Measurements from ENCODE around the gene TPRA1. TPM values are rescaled to one million over a fixed set of nuclear protein-coding genes. Genes with fewer than 3 reads are reported as not detected.

The TPRA1 gene
- total and polyA plus RNA-seq, 7 donors = 20.7 to 26.7 (median 24.2) TPM

DNA sequence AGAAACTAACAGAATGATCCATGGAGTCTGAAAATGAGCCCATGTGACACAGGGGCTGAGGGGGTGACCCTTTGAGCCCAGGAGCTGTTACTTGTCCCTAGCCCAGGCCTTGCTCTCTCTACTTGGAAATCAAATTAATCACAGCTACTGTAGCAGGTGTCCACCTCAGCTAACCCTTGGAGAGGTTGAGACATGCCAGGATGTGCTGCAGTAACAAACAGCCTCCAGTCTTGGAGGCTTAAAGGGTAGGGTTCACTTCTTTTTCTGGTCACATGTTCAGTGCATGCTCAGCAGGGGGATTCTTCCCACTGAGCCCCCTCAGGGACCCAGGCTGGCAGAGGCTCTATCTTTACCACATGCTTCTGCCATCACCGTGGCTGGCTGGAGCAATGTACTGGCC is 21.4 kb downstream of the TPRA1 start:
- Histone ChIP-seq H3K27ac (no peak overlapping the region), H3K4me1 (peaks cover 5% of the 10 kb centered on the region), H3K27me3 (ENCODE audit: insufficient read depth in 3 of 3, low read length in 2 of 3) (peaks cover 0 to 3% (median 0%) of the 10 kb centered on the region in 3 donors), H3K36me3 (ENCODE audit: insufficient read depth in 1 of 2, low read depth in 1 of 2) (peaks cover 0 to 38% of the 10 kb centered on the region in 2 donors), H3K9me3 (no peaks in the 10 kb centered on the region), H3K4me3 (no peak overlapping the region)
- intact Hi-C loops (cut with DNase I) = no loop called here
- ATAC-seq = no peak
- DNase-seq = no peak
- TF ChIP-seq CTCF (IDR thresholded peaks at IDR 0.05) = no peak
- 52 to 71% (median 65%) methylated on average over 1 of the region's 1 CpG for WGBS, 3 donors

DNA sequence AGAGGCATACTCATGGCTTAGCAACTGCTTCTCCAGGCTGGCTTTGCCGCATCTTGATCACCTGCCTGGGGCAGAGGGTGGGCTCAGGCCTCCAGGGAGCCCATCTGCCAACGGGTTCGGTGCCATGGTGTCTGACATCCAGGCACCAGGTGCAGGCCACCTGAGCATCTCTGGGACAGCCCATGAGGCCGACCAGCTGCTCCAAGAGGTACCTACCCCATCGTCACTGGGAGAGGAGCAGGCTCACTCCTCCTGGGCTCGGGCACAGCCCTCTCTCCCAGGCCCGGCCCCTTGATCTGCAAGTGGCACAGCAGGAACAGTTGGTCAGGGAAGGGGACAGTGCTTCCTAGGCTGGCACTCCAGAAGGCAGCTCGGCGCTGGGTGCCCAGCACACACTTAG is 21.9 kb downstream of the TPRA1 start:
- Histone ChIP-seq H3K4me1 (peaks cover 5% of the 10 kb centered on the region), H3K4me3 (no peak overlapping the region), H3K36me3 (ENCODE audit: insufficient read depth in 1 of 2, low read depth in 1 of 2) (peaks cover 0 to 32% of the 10 kb centered on the region in 2 donors), H3K27me3 (ENCODE audit: insufficient read depth in 3 of 3, low read length in 2 of 3) (peaks cover 0 to 6% (median 0%) of the 10 kb centered on the region in 3 donors), H3K9me3 (no peaks in the 10 kb centered on the region), H3K27ac (no peak overlapping the region)
- TF ChIP-seq CTCF (IDR thresholded peaks at IDR 0.05) = no peak
- intact Hi-C loops (cut with DNase I) = no loop called here
- WGBS, 3 donors = 57 to 90% (median 68%) methylated on average over 9 of the region's 9 CpGs
- ATAC-seq (peak in 1 of 4 donors; percentile 18), DNase-seq (no peak)

DNA sequence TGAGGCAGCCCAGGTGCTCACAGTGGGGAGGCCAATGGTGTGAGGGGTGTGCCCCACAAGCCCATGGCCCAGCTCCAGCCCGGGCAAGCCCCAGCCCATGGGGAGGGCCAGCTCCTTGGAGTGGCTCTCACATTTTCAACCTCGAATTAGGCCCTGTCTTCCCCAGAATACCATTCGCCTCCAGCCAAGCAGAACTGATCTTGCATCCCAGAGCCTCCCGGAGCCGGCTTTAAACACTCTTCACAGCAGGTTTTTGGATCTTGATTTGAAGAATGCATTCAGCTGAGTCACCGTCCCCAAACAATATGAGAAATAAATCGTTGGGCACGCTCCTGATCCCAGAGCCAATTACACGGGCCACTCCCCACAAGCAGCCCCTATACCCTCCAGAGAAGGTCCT is 23.7 kb downstream of the TPRA1 start:
- DNase-seq (no peak), ATAC-seq (no peak)
- H3K36me3 ChIP-seq (ENCODE audit: insufficient read depth in 1 of 2, low read depth in 1 of 2) = peaks cover 0 to 15% of the 10 kb centered on the region in 2 donors
- intact Hi-C loops (cut with DNase I) = no loop called here
- no peaks in the 10 kb centered on the region for H3K4me1 ChIP-seq
- TF ChIP-seq CTCF (IDR thresholded peaks at IDR 0.05) = no peak
- H3K27me3 ChIP-seq (ENCODE audit: insufficient read depth in 3 of 3, low read length in 2 of 3) = peaks cover 0 to 6% (median 0%) of the 10 kb centered on the region in 3 donors
- no peak overlapping the region for H3K4me3 ChIP-seq
- WGBS, 3 donors = 28 to 47% (median 35%) methylated on average over 9 of the region's 9 CpGs
- H3K27ac ChIP-seq = no peak overlapping the region
- no peaks in the 10 kb centered on the region for H3K9me3 ChIP-seq

GRCh38 chr3:127565711-127566110 is 24.8 kb downstream of the TPRA1 start:
- H3K27ac ChIP-seq = no peak overlapping the region
- no peak for ATAC-seq
- intact Hi-C loops (cut with DNase I) = no loop called here
- H3K27me3 ChIP-seq (ENCODE audit: insufficient read depth in 3 of 3, low read length in 2 of 3) = peaks cover 0 to 6% (median 0%) of the 10 kb centered on the region in 3 donors
- WGBS, 3 donors = 55 to 59% (median 58%) methylated on average over 7 of the region's 7 CpGs
- peaks cover 0 to 6% of the 10 kb centered on the region in 2 donors for H3K36me3 ChIP-seq (ENCODE audit: insufficient read depth in 1 of 2, low read depth in 1 of 2)
- no peaks in the 10 kb centered on the region for H3K9me3 ChIP-seq
- no peaks in the 10 kb centered on the region for H3K4me1 ChIP-seq
- H3K4me3 ChIP-seq = no peak overlapping the region
- DNase-seq = no peak
- no peak for TF ChIP-seq CTCF (IDR thresholded peaks at IDR 0.05)

Data from psoas muscle (tissue), 8 donors.